Tibial nerve (tissue), 3 donors: ENCODE data around the gene NRN1L.

Experiments
- CTCF ChIP-seq, 5 experiments: fragments of 200-600 bp in 3 of 5; fragments of 450-650 bp in 2 of 5; sonication (generic) in 3 of 5; IDR thresholded peaks; one replicate each; pipeline ENCODE4 v1.5.1; 2016 to 2019; ENCODE audit warnings: antibody characterized with exemption in 5 of 5, mild to moderate bottlenecking in 3 of 5, moderate library complexity in 2 of 5
- POLR2A ChIP-seq, 2 donors: fragments of 450-650 bp; IDR thresholded peaks; one replicate each; pipeline ENCODE4 v1.6.1; 2017; ENCODE audit warnings: antibody characterized with exemption in 2 of 2, mild to moderate bottlenecking in 2 of 2, moderate library complexity in 2 of 2

- TF ChIP-seq CTCF (IDR thresholded peaks at IDR 0.05) = no peak
- no peak for TF ChIP-seq POLR2A (IDR thresholded peaks at IDR 0.05)
These were observed 3.0 kb upstream of the NRN1L start for GRCh38 chr16:67881621-67882161.
